Forelimb muscle (tissue), 1 donor: Measurements from ENCODE around the gene UNC80. TPM values are rescaled to one million over a fixed set of nuclear protein-coding genes. Genes with fewer than 3 reads are reported as not detected.

Experiments
- DNase-seq: peaks from one replicate; pipeline ENCODE4 v3.0.0-alpha.2; 2013; ENCODE audit warnings: low read depth
- polyA plus RNA-seq: library from polyadenylated mRNA; unstranded; fragments of 120-200 nt; gene quantifications from one replicate; pipeline ENCODE4 v1.2.1, GENCODE V29; 2013; ENCODE audit not compliant: insufficient read length

UNC80 gene
- polyA plus RNA-seq, 1 donor, result 2.4 TPM

DNA sequence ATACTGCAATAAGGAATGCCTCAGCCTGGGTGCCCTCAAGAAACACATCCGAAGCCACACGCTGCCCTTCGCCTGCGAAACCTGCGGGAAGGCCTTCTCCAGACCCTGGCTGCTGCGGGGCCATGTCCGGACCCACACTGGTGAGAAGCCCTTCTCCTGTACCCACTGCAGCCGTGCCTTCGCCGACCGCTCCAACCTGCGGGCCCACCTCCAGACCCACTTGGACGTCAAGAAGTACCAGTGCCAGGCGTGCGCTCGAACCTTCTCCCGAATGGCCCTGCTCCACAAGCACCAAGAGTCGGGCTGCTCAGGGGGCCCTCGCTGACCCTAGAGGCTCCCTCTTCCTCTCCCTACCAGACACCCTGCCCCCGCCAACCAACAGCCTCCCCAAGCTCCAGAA lies 37.6 kb downstream of the UNC80 start:
- DNase-seq, result no peak

DNA sequence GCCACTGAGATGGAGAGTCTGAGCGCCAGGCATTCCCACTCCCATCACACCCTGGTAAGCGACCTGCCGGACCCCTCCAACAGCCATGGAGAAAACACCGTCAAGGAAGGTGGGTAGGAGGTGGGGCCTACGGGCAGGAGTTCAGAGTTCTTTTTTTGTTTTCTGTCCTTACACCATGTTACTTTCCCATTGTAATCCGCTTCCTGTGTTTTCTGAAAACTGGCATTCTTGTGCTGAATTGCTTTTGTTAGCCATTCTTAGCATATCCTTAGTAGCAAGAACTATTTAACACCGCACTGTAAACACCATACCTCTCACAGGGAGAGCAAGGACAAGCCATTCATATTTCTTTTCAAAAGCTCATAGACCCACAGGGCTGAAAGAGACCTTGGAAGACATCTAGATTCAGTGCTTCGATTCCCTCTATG lies 46.2 kb downstream of the UNC80 start:
- DNase-seq, result no peak

DNA sequence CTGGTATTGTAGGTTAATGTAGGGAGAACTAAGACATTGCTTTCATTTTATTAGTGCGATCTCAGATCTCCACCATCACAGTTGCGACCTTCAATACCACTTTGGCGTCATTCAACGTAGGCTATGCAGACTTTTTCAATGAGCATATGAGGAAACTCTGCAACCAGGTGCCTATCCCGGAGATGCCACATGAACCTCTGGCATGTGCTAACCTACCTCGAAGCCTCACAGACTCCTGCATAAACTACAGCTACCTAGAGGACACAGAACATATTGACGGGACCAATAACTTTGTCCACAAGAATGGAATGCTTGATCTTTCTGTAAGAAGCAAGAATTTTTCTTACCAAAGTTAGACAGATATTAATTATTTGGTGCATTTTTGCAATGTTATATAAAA lies 47.3 kb downstream of the UNC80 start:
- no peak for DNase-seq

DNA sequence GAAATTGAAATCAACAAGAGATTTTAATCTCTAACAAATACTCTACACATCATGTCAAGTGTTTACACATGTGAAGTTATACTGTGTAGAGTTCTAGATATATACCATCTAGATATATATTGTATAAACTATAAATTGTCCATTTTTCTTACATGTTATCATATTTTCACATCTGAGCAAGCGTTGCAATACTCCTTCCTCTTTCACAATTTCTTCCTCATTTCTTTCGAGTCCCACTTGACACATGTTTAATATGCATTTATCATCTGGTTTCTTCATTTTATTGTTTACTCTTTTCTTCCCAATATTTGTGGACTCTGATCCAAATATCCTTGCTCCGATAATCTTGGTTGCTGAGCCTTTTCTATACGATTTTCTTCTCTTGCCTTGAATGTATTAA lies 50.2 kb downstream of the UNC80 start:
- DNase-seq, result no peak

DNA sequence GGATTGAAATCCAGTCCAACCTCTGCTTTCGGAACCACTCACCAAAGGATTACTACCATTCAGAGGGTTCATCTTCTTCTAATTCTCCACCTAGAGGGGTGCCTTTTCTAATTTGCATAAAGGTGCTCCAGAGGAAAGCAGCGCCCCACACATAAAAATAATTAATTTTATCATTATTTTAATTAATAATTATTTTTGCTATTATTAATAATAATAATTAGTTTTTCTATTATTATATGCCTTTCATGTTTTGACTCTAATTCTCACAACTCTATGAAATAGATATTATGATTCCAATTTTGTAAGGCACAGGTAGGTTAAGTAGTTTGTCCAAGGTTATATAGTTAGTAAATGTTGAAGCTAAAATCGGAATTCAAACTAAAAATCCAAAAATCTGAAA lies 51.9 kb downstream of the UNC80 start:
- no peak for DNase-seq

DNA sequence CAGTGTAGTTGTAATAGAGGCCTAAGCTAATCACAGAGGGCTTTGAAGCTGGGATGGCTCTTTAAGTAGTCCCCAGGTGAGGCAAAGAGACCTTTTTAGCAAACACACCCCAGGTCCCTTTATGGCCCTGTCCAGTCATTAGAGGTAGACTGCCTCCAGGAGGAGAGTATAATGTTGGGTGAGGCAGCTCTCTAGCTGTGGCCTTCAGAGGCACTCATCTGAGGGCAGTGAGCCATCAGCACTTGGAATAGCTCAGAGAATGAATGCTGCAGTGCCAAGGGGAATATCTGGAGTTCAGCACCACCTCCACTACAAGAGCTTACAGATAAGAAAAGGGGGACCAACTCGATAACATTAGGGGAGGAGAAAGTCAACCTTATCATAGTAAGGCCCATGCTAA lies 52.8 kb downstream of the UNC80 start:
- no peak for DNase-seq

DNA sequence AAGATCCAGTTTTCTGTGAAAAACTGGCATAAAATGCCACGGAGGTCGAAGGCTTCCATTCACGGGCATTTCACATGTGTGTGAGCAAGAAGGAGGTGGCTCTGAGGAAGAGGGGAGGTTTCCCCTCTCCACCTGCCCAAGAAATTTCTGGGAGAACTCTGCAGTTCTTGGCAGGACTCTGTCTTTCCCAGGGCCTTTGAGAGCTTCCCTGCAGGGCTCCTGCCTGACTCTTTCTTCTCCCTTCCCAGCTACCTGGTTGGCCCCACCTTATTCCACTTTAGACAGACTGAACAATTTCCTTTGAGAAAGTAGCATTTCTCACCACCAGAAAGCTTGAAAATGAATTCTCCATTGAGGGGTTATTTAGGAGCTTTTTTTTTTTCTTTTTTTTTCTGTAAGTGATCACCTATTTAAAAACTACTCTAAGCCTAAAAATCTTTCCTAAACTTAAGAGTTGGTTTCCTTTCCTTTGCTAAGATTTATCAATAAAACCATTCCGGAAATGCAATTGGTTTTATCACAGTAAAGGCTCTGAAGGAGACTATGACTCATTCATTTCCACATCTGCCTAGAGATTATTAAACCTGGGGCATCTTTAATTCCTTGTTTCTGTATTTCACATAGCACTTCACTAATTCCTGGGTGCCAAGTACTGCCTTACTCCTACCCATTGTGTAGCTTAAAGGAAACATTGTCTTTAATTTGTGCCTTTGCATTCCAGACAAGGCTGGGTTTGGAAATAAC lies 59.3 kb downstream of the UNC80 start:
- DNase-seq, result no peak

DNA sequence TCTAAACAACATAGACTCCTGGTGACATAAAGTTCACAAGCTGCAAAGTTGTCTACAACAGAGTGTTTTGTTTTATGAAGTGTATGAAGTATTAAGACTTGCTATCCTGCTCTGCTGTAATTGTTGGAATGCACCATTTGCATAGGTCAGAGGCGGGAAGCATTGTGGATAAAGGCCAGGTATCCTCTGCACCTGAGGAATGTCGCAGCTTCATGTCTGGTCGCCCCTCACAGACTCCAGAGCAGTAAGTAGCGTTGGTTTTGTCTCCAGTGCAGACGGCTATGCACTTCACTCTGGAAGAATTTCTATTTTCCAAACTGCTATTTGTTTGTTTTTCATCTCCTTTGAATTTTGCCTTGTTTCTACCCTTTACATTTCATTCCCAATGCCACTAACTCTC lies 63.1 kb downstream of the UNC80 start:
- no peak for DNase-seq

DNA sequence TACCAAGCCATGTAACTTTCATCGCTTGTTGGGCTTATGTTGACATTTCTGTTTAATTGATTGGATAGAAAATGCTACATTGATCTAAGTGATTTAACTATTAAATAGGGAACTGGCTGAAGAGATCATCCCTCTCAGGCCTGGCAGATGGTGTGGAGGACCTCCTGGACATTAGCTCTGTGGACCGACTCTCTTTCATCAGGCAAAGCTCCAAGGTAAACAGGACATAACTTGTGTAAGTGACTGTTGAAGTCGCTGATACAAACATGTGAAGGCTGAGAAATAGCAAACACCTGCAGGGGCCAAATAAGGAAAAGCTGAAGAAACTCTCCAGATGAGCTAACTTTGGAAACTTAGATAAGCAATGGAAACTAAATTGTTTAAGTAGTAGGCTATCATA lies 68.8 kb downstream of the UNC80 start:
- no peak for DNase-seq

DNA sequence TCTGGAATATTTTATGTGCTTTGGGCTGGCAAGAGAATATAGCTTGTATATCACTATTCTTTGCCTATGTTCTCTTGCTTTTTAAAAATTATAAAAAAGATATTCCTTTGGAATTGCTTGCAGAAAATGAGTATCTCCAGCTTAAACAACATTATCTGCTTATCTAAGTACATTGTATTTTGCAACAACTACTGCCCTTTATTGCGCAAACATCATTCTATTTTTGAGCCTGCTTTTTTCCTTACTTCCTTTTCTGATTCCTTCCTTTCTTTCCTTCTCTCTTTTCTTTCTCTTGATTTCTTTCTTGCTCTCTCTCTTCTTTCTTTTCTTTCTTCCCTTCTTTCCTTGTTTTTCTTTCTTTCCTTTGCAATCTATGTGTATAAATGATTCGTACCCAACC lies 74.0 kb downstream of the UNC80 start:
- DNase-seq, result no peak

DNA sequence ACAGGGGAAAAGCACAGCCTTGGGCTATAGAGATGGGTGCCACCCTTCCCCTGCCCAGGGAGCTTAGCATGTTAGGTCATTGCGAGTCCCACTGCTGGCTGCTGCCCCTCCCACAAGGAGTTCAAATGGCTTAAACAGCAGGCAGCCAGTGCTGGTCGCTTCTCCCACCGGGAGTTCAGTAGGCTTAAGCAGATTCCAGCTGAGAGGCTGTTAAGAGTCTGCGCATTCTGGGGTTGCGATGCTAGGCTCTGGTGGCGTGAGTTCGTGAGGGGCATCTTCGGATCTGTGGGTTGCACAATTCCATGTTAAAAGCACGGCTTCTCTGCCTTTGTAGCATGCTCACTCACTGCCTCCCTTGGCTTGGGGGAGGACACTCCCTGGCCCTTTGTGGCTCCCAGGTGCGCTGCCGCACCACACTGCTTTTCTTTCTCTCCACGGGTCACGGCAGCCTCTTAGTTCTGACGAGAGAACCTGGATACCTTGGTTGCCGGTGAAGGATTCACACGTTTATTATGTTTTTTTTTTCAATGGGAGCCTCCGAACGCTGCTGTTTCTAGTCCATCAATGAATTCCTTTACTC lies 93.2 kb downstream of the UNC80 start:
- no peak for DNase-seq

DNA sequence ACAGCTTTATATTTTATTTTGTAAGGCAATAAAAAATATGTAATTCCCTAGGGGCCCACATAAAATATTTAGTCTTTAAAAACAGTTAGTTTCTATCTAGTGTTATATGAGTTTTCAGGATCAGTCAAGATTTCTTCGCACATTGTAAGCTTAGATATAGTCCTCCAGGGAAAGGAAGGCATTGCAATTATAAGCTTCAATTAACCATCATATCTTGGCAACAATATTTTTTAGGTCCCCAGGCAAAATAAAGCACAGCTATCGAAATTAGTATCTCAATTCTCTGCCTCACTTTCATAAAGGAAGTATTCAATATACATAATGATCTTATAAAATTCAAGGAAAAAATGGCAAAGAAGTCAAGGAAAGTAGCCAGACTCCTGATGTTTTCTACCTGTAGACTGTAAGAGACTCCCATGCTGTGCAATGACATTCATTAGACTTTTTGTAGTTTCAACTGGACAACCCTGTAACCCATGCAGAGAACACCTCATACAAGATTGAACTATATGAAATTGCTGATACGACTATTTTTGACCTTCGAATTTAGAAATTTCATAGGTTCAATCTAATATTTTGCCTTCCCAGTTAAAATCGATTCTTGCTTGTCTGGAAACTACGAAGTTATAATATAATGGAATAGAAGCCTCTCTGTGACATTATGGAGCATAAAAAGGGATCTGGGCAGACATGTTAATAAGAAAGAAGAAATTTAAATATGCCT lies 96.8 kb downstream of the UNC80 start:
- DNase-seq, result no peak

DNA sequence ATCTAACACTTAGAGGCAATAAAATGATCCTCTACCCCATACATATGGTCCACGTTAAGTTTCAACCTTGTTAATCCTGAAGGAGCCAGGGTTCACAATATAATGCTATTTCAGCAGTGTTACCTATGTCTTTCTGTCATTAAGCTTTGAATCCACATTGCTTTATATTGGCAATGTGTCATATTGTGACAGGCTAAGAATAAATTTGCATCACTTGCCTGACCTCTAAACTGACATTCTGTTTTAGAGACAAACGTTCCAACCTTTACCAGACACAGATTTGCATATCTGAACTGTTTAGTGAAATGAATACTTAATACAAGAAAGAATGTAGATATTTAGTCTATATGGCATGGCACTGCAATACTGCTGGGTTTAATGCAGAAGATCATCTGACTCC lies 98.4 kb downstream of the UNC80 start:
- no peak for DNase-seq

DNA sequence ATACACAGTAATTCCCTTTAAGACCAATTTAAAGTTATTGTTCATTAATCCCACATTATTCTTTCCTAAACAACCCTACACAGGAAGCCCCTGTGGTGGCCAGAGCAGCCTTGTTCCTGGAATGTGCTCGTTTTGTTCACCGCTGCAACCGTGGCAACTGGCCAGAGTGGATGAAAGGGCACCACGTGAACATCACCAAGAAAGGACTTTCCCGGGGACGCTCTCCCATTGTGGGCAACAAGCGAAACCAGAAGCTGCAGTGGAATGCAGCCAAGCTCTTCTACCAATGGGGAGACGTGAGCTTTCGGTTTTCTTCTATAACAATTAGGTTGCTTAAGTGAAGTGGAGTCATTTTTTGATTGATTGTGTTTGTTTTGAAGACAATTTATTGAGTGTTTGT lies 101.0 kb downstream of the UNC80 start:
- no peak for DNase-seq

DNA sequence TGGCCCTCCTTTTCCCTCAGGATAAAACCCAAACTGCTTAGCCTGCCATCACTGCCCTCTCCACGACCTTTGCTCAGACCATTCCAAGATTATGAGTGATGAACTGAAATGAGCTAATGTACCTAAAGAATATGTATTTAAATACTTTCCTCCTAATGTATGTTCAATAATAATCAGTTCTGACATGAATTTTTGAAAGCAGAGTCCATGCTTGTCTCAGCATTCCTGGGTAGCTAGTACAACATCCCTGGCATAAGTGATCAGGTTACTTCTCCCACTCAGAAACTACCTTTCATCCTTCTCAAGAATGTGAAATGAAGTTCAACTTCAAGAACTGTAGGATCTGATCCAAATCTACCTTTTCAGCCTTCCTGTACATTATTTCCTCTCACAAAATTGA lies 103.6 kb downstream of the UNC80 start:
- DNase-seq, result no peak

DNA sequence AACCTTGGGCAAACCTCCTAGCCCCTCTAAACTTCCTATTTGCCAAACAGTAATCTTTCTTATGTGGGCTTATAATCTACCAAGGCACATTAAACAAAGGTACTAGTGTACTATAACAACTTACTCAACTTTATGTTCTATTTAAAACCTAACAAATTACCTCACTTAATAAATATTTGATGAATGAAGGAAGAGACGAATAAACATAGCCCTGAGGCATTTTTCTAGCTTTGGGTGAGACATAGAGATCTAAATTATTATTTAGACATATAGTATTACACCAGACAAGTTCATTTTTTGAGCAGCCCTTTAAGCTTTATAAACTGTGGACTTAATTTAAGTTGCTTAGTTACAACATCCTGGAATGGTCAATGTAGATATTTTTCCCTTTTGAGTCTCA lies 104.6 kb downstream of the UNC80 start:
- no peak for DNase-seq

DNA sequence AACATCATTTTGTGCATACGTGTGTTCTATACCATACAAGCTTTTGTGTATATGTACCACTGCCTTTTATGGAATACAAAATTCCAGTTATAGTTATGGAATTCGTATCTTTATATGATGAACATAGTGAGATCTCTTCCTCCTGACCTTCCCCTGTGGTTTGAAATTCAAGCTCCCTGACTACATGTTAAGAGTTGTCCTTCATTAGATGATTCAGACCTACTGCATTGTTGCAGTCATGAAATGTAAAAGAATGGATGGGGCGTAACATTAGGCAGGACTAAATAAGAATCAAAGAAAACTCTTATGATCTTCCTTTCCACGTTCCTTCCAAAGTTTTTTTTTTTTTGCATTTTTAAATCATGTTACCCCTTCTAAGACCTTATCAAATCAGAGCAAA lies 107.1 kb downstream of the UNC80 start:
- DNase-seq, result no peak

DNA sequence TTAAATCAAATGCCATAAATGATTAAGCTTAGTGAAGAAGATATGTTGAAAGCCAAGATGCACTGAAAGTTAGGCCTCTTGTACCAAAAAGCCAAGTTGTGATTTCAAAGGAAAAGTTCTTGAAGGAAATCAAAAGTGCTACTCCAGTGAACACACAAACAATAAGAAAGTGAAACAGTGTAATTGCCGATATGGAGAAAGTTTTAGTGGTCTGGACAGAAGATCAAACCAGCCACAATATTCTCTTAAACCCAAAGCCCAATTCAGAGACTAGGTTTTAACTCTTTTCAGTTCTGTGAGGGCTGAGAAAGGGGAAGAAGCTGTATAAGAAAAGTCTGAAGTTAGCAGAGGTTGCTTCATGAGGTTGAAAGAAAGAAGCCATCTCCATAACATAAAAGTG lies 129.0 kb downstream of the UNC80 start:
- no peak for DNase-seq

DNA sequence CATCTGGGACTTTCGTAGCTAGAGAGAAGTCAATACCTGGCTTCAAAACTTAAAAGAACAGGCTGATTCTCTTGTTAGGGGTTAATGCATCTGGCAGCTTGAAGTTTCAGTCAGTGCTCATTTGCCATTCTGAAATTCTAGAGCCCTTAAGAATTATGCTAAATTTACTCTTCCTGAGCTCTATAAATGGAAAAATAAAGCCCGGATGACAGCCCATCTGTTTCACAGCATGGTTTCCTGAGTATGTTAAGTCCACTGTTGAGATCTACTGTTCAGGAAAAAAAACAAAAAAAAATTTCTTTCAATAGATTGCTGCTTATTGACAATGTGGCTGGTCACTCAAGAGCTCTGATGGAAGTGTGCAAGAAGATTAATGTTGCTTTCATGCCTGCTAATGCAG lies 129.5 kb downstream of the UNC80 start:
- DNase-seq, result no peak

DNA sequence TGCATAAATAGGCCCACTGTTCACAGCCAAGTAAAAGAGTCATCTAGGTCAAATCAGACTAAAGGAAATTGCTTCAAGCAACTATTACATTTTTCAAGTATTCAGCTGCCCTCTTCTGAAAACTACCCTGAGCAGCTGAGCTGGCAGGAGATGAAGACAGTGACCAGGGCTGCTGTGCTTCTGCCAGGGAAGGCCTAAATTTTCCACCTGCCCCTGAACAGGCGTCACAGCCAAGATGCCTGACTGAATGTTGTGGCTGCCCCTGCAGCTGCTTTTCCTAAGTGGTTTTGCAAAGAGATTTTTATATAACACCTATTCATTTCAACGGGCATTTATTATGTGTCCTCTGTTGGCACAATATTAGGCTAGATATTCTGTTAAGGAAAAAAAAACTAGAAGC lies 134.1 kb downstream of the UNC80 start:
- DNase-seq, result no peak

DNA sequence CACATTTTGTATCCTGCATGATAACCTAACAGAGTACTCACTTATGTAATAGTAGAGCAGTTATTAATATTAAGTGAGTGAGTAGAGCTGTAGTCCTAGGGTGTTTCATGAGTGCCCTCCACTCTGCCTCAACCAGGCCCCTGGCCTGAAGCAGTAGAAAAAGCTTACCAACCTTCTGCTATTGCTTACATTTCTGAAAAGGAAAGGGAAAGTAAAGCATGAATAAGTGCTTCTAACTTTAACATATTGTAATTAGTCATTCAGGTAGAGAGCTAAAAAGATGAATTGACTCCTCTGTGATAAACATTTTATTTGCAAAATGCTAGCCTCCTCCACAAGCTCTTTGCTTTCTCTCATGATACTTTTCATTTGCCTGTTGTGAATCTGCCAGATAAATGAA lies 136.1 kb downstream of the UNC80 start:
- DNase-seq, result no peak

DNA sequence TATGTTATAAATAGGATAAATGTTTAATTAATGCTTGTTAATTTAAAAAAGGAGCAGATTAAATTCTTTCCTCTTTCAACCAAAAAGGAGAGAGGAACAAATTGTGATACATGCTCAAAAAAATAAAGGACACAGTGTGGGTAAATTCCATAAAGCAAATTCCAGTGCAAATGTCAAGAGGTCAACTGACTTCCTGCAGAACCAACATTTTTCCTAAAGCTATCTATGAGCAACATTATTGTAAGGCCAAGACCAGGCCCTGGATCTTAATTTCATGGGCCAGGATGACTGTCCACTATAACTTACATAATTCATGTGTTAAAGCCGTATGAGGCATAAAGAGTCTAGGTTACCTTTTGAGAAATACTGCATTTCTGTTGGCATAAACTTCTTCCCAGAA lies 136.9 kb downstream of the UNC80 start:
- DNase-seq, result no peak

DNA sequence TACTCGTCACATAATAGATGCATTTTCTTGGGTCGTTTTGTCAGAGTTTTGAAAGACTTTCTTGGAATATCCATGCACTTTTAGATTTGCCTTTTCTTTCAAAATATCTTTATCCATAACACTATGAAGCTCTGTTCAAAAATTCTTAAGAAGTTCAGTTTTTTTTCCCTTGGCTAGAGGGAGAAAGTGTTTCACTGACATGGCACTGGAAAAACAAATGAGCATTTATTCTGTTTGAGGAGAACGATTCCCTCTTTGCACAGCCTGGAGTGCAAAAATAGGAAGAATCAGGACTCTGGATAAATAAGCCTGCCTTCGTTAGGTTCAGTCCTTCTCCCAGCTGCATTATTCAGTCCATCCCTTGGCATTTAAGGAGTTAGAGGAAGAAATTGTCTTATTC lies 139.9 kb downstream of the UNC80 start:
- no peak for DNase-seq
